Stimulated activated CD4-positive, alpha-beta T cell treated with anti-CD3 and anti-CD28 coated beads, Interleukin-2, amount 100 ng/mL, for 24 hours (primary cell): ENCODE data around the gene TRIM2.

Experiments
- DNase-seq, 2 donors: peaks; one replicate each; pipeline ENCODE4 v3.0.0-alpha.2; 2020

The TRIM2 gene

DNA sequence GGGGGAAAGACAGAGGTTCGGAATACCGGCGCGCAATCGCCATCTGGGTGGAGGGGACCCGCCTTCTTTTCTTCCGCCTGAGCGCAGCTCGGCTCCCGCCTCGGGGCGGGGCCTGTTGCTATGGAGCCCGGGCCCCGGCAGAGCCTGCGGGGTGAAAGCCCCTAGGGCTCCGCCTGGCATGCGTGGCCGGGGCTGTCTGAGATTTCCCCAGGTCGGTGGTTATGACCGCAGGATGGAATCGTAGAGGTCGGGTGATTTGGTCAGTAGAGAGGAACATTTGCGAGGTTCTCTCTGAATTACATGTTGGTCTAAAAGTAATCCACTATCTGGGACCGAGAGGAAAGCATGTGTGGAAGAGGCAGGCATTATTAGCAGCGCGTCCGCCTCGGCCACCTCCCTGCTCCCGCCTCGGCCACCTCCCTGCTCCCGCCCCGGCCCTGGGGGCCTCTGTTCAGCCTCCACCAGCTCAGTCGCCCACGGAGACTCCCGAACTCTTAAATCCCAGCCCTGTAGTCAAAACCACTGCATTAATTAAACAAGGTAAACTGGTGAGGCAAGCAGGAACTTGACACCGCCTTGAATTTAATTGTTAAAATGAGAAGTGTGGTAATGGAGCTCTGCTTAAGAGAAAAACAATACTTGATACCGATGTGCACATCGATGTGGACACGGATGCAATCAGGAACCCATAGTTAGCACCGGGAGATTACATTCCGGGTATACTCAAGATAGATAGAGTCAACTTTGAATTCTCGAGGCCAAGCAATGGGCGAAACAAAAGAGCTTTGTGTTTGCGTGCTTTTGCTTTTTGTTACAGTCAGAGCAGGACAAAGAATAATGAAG is 45.2 kb downstream of the TRIM2 start:
- peak; percentile 84 to 89 for DNase-seq

DNA sequence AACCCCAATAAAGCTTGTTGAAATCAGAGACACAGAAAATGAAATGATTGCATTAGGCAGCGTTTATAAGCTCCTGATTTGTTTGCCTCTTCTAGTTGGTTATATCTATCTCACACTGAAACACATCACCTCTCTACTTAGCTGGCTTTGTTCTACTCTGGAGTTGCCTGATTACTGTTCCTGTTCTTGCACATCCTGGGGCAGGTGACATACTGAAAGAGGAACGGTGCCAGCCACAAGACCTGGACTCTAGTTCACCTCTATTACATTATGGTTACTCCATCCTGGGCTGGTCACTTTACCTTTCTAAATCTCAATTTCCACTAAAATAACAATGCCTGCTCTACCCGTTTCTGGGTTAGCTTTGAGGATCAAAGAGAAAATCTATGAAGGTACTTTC is 47.9 kb downstream of the TRIM2 start:
- DNase-seq, result no peak

GRCh38 chr4:153255233-153255632 is 51.0 kb downstream of the TRIM2 start:
- DNase-seq, result no peak

GRCh38 chr4:153257151-153257620 is 52.9 kb downstream of the TRIM2 start:
- peak; percentile 44 to 59 for DNase-seq

GRCh38 chr4:153257991-153258390 is 53.7 kb downstream of the TRIM2 start:
- no peak for DNase-seq

DNA sequence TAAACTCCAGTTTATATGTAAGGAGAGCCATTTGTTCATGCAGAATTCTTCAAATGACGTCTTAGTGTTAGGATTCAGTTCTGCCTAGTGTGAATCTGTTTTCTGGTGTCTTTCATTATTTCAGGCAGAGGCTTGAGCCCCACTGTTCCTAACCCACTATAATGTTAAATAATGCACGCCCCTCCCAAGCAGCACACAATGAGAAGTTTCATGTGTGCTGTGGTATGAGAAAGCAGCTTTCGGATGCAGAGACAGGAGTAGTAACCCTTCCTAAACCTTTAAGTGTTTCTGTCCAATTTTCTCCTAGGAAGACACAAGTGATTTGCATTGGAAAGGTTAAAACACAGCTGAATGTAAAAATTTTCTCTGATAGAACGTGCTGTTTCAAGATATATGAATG is 54.5 kb downstream of the TRIM2 start:
- no peak for DNase-seq

DNA sequence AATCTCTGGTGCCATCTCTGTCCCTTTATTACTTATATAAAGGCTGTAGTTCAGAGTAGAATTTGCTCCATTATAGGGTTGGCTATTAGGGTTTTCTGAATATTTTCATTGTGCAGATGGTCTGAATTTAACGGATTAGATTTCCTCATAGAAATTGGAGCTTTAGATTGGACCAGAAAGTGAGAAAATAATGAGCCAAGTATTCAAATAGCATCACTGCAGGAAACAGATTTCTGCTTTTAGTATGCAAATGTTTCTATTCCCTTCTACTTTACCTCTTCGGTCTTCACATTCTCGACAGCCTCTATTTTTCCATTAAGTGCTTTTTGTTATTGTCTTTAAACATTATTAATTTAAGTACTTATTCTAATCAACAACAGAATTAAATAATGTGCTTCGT is 55.4 kb downstream of the TRIM2 start:
- DNase-seq, result no peak

DNA sequence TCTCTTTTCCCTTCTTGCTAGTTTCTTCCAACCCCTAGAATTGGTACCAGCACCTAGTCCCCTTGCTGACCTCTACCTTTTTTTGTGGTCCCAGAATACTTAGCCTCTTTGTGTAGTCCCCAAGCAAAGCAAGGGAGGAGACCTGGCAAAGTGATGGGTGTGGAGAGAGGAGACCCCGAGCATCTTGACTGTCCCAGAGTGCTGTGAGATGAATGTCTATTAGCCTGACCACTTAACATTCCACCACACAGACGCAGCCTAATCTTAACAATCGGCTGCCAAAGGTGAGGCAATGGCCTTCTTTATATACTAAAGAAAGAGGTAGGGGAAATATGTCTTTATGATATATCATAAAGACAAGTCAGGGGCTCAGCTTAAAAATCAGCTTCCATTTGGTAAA is 55.9 kb downstream of the TRIM2 start:
- DNase-seq, result no peak

GRCh38 chr4:153260553-153261300 is 56.5 kb downstream of the TRIM2 start:
- DNase-seq, result no peak

GRCh38 chr4:153261461-153261860 is 57.2 kb downstream of the TRIM2 start:
- DNase-seq, result no peak

DNA sequence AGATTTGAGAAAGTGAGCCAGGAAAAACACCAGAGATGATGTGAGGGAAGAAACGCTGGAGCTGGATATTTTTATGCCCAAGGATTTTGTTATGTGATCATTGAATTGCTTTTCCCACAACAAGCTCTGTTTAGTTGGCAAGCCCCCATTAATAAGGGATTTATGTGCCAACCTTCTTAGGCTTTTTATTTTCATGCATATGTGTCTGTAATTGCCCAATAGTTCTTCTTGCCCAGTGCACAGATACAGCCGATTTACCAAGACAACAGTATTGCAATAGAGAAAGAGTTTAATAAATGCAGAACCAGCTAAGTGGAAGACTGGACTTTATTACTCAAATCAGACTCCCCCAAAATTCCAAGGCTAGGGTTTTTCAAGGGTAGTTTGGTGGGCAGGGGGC is 57.7 kb downstream of the TRIM2 start:
- DNase-seq, result no peak

DNA sequence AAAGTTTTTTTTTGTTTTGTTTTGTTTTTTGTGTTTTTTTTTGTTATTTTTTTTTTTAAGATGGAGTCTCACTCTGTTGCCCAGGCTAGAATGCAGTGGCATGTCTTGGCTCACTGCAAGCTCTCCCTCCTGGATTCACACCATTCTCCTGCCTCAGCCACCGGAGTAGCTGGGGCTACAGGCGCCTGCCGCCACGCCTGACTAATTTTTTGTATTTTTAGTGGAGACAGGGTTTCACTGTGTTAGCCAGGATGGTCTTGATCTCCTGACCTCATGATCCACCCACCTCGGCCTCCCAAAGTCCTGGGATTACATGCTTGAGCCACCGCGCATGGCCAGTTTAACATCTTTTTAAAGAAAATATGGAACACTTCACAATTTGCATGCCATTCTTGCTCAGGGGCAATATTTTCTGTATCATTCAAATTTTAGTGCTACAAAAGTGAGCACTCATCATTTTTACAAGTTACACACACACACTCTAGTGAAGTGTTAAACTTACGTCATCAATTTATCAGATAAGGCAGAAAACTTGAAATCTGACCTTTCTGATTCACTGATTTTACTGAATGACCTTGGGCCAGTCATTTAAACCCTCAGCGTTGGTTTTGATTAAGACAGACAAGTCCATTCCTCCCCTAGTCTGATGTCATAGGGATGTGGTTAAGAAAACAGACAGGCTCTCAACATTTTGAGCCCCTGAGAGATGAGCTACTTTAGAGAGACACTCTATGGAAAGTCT is 61.2 kb downstream of the TRIM2 start:
- no peak for DNase-seq

DNA sequence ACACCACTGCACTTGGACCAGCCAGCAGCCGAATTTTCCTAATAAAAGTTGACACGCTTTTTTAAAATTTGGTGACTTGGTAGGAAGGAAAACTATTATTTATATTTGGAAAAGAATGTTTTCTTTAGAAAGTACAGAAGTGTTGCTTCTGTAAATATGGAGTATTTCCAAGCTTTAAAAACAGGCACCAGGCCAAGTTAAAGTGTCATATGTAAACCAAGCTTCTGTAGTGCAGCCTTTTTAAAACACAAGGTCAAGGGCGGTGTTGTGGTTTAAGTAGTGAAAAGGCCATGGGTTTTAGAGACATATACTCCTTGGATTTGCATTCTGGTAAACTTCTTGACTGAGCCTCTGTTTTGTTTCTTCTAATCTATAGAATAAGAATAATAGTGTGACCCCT is 62.7 kb downstream of the TRIM2 start:
- no peak for DNase-seq

DNA sequence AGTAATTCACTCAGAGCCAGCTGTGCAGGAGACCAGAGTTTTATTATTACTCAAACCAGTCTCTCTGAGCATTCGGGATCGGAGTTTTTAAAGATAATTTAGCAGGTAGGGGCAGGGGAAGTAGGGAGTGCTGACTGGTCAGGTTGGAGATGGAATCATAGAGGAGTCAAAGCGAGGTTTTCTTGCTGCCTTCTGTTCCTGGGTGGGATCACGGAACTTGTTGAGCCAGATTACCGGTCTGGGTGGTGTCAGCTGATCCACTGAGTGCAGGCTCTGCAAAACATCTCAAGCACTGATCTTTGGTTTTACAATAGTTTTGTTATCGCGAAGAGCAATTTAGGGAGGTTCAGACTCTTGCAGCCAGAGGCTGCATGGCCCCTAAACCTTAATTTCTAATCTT is 63.6 kb downstream of the TRIM2 start:
- DNase-seq, result no peak

GRCh38 chr4:153268295-153268694 is 64.1 kb downstream of the TRIM2 start:
- DNase-seq, result no peak

- no peak for DNase-seq
Measured at GRCh38 chr4:153269218-153269990, 65.2 kb downstream of the TRIM2 start.

GRCh38 chr4:153270361-153270760 is 66.1 kb downstream of the TRIM2 start:
- no peak for DNase-seq

- DNase-seq, result no peak
Measured at GRCh38 chr4:153271820-153272219, 67.6 kb downstream of the TRIM2 start.

DNA sequence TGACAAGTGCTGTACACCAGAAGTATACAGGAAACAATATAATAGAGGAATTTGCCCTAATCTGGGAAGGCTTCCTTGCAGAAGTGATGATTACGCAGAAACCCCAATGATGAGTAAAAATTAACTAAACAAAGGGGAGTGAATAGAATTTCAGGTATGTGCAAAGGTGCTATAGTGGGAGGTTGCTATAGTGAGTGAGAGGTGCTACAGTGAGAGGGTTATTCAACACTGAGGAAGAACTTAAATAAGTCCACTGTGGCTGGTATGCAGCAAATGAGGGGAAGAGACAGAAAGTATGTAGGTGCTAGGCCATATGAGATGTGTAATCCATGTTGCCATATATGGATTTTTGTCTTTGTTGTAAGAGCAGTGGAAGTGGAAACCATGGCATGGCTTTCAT is 69.5 kb downstream of the TRIM2 start:
- no peak for DNase-seq

DNA sequence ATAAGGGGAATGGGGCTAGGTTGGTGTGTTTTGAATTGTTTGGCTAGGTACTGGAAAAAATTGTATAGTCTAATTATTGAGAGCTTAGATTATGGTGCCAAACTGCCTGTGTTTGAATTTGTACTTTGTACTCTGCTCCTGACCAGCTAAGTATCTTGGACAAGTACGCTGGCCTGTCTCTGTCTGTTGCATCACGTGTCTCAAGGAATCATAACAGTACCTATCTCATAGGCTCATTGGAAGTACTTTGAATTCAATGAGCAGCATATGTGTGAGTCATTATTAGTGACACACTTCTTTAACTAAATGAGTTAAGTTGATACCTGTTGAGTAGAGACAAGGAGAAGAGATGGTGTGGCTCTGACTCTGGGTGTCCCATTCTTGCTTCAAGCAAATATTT is 70.7 kb downstream of the TRIM2 start:
- no peak for DNase-seq

DNA sequence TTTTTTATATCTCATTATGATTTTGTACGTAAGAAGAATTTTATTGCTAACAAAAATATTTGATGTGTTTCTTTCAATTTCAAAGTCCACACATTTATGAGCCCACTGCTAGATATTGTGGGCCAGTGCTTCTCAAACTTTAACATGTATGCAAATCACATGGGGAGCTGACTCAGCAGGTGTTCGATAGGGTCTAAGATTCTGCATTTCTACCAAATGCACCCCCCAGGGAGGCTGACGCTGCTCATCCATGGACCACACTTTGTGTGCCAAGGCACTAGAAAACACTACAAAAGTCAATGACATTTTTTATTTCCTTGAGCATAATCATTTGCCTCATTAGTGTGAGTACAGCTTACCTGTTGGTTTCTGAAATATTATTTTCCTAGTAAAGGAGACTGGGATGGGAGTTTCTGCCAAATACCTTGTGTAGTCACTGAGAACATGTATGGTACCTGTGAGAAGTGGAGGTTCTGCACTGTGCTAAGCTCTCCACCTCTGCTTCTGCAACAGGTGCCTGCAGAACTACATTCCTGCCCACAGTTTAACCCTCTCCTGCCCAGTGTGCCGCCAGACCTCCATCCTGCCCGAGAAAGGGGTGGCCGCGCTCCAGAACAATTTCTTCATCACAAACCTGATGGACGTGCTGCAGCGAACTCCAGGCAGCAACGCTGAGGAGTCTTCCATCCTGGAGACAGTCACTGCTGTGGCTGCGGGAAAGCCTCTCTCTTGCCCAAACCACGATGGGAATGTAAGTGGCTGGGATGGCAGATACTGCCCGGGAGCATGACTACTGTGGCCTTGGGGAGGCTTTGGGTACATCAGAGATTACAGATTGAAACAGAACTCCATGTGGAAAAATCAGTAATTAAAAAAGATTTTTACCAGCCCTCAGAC is 71.4 kb downstream of the TRIM2 start:
- no peak for DNase-seq

DNA sequence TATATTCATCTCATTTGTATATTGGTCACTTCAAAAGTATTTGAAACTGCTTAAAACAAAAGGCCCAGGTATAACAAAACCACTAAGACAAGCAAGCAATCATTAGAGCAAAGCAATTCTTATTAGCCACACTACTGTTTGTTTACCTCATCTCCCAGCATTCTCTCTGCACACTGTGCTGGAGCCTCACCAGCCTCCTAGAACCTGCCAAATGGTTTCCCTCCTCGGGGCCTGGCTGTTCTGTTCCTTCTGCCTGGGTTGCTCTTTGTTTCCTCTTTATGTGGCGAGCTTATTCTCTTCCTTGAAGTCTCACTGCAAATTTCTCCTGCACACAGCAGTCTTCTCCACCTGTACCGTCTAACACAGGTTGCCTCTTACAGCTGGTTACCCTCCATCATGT is 72.7 kb downstream of the TRIM2 start:
- no peak for DNase-seq
